ENCODE data around the gene LEMD3.
"Not testable (repeated sequence)": the region's sequence is repeated elsewhere in the genome, so short reads cannot be mapped to it uniquely, and the experiment has no call there.

Gene LEMD3

GRCh38 chr12:65280306-65280705, 110.9 kb downstream of the LEMD3 start:
- peaks cover 34% of the 10 kb centered on the region for H3K27me3 ChIP-seq (ENCODE audit: insufficient read depth, low read length)
- H3K4me1 ChIP-seq (ENCODE audit: insufficient read depth, low read length), result peaks cover 8% of the 10 kb centered on the region; the same call in 1 of the 2 replicates
- no peak overlapping the region for H3K27ac ChIP-seq (ENCODE audit: low read depth, low read length)
- no peak overlapping the region for H3K4me3 ChIP-seq (ENCODE audit: low read length)
- WGBS, result 86% methylated on average over 2 of the region's 3 CpGs
- no peak overlapping the region for H3K9ac ChIP-seq (ENCODE audit: low read depth, low read length)
- H3K36me3 ChIP-seq (ENCODE audit: insufficient read depth, low read length), result no peaks in the 10 kb centered on the region
- no peaks in the 10 kb centered on the region for H3K9me3 ChIP-seq (ENCODE audit: insufficient read depth, low read depth, low read length)

GRCh38 chr12:65282840-65283239, 113.5 kb downstream of the LEMD3 start:
- Histone ChIP-seq H3K36me3 (ENCODE audit: insufficient read depth, low read length) (no peaks in the 10 kb centered on the region), H3K9ac (ENCODE audit: low read depth, low read length) (no peak overlapping the region)
- WGBS, result 80% methylated on average over 1 of the region's 1 CpG

GRCh38 chr12:65285532-65285931, 116.1 kb downstream of the LEMD3 start:
- not testable (repeated sequence) for H3K4me1 ChIP-seq (ENCODE audit: insufficient read depth, low read length); H3K36me3 ChIP-seq (ENCODE audit: insufficient read depth, low read length); H3K9ac ChIP-seq (ENCODE audit: low read depth, low read length); H3K9me3 ChIP-seq (ENCODE audit: insufficient read depth, low read depth, low read length); H3K27me3 ChIP-seq (ENCODE audit: insufficient read depth, low read length); H3K27ac ChIP-seq (ENCODE audit: low read depth, low read length); H3K4me3 ChIP-seq (ENCODE audit: low read length)
- WGBS, result 98% methylated on average over 6 of the region's 7 CpGs

More at GRCh38 chr12:65282840-65283239, 113.5 kb downstream of the LEMD3 start:
- no peaks in the 10 kb centered on the region for H3K9me3 ChIP-seq (ENCODE audit: insufficient read depth, low read depth, low read length)
- H3K27ac ChIP-seq (ENCODE audit: low read depth, low read length), result no peak overlapping the region
- no peak overlapping the region for H3K4me3 ChIP-seq (ENCODE audit: low read length)
- H3K27me3 ChIP-seq (ENCODE audit: insufficient read depth, low read length), result peaks cover 23% of the 10 kb centered on the region
- H3K4me1 ChIP-seq (ENCODE audit: insufficient read depth, low read length), result peaks cover 6% of the 10 kb centered on the region; the same call in 1 of the 2 replicates

- WGBS, result 88% methylated on average over 2 of the region's 2 CpGs
These were observed 118.0 kb downstream of the LEMD3 start for GRCh38 chr12:65287426-65287825.

GRCh38 chr12:65292241-65292640, 122.9 kb downstream of the LEMD3 start:
- H3K4me1 ChIP-seq (ENCODE audit: insufficient read depth, low read length), result no peaks in the 10 kb centered on the region
- H3K27me3 ChIP-seq (ENCODE audit: insufficient read depth, low read length), result no peaks in the 10 kb centered on the region
- no peak overlapping the region for H3K4me3 ChIP-seq (ENCODE audit: low read length)
- no peak overlapping the region for H3K27ac ChIP-seq (ENCODE audit: low read depth, low read length)
- no peaks in the 10 kb centered on the region for H3K36me3 ChIP-seq (ENCODE audit: insufficient read depth, low read length)
- H3K9me3 ChIP-seq (ENCODE audit: insufficient read depth, low read depth, low read length), result no peaks in the 10 kb centered on the region
- no peak overlapping the region for H3K9ac ChIP-seq (ENCODE audit: low read depth, low read length)
- 98% methylated on average over 2 of the region's 2 CpGs for WGBS

More at GRCh38 chr12:65287426-65287825, 118.0 kb downstream of the LEMD3 start:
- H3K27me3 ChIP-seq (ENCODE audit: insufficient read depth, low read length), result no peaks in the 10 kb centered on the region
- no peaks in the 10 kb centered on the region for H3K9me3 ChIP-seq (ENCODE audit: insufficient read depth, low read depth, low read length)
- no peak overlapping the region for H3K4me3 ChIP-seq (ENCODE audit: low read length)
- no peak overlapping the region for H3K9ac ChIP-seq (ENCODE audit: low read depth, low read length)
- no peaks in the 10 kb centered on the region for H3K4me1 ChIP-seq (ENCODE audit: insufficient read depth, low read length)
- H3K36me3 ChIP-seq (ENCODE audit: insufficient read depth, low read length), result no peaks in the 10 kb centered on the region
- H3K27ac ChIP-seq (ENCODE audit: low read depth, low read length), result no peak overlapping the region

- Histone ChIP-seq H3K4me3 (ENCODE audit: low read length) (no peak overlapping the region), H3K9me3 (ENCODE audit: insufficient read depth, low read depth, low read length) (no peaks in the 10 kb centered on the region), H3K4me1 (ENCODE audit: insufficient read depth, low read length) (no peaks in the 10 kb centered on the region), H3K36me3 (ENCODE audit: insufficient read depth, low read length) (no peaks in the 10 kb centered on the region), H3K27me3 (ENCODE audit: insufficient read depth, low read length) (no peaks in the 10 kb centered on the region), H3K9ac (ENCODE audit: low read depth, low read length) (no peak overlapping the region), H3K27ac (ENCODE audit: low read depth, low read length) (no peak overlapping the region)
- 94% methylated on average over 1 of the region's 1 CpG for WGBS
These were observed 124.4 kb downstream of the LEMD3 start for GRCh38 chr12:65293735-65294134.

GRCh38 chr12:65294641-65295262, 125.4 kb downstream of the LEMD3 start:
- 97% methylated on average over 4 of the region's 4 CpGs for WGBS
- Histone ChIP-seq H3K9ac (ENCODE audit: low read depth, low read length) (no peak overlapping the region), H3K4me1 (ENCODE audit: insufficient read depth, low read length) (no peaks in the 10 kb centered on the region), H3K36me3 (ENCODE audit: insufficient read depth, low read length) (no peaks in the 10 kb centered on the region), H3K27ac (ENCODE audit: low read depth, low read length) (no peak overlapping the region), H3K4me3 (ENCODE audit: low read length) (no peak overlapping the region), H3K27me3 (ENCODE audit: insufficient read depth, low read length) (no peaks in the 10 kb centered on the region), H3K9me3 (ENCODE audit: insufficient read depth, low read depth, low read length) (no peaks in the 10 kb centered on the region)

GRCh38 chr12:65296508-65297265, 127.3 kb downstream of the LEMD3 start:
- H3K36me3 ChIP-seq (ENCODE audit: insufficient read depth, low read length), result no peaks in the 10 kb centered on the region
- no peak overlapping the region for H3K9ac ChIP-seq (ENCODE audit: low read depth, low read length)
- WGBS, result 86% methylated on average over 1 of the region's 1 CpG
- no peaks in the 10 kb centered on the region for H3K4me1 ChIP-seq (ENCODE audit: insufficient read depth, low read length)
- no peaks in the 10 kb centered on the region for H3K9me3 ChIP-seq (ENCODE audit: insufficient read depth, low read depth, low read length)
- no peak overlapping the region for H3K27ac ChIP-seq (ENCODE audit: low read depth, low read length)
- no peaks in the 10 kb centered on the region for H3K27me3 ChIP-seq (ENCODE audit: insufficient read depth, low read length)
- H3K4me3 ChIP-seq (ENCODE audit: low read length), result no peak overlapping the region
